Measurements from ENCODE around the gene TAF1B. TPM values are rescaled to one million over a fixed set of nuclear protein-coding genes. Genes with fewer than 3 reads are reported as not detected.

Gene TAF1B
- total RNA-seq, 2 donors from 2014 or later, result 12.9 to 19.5 TPM

DNA sequence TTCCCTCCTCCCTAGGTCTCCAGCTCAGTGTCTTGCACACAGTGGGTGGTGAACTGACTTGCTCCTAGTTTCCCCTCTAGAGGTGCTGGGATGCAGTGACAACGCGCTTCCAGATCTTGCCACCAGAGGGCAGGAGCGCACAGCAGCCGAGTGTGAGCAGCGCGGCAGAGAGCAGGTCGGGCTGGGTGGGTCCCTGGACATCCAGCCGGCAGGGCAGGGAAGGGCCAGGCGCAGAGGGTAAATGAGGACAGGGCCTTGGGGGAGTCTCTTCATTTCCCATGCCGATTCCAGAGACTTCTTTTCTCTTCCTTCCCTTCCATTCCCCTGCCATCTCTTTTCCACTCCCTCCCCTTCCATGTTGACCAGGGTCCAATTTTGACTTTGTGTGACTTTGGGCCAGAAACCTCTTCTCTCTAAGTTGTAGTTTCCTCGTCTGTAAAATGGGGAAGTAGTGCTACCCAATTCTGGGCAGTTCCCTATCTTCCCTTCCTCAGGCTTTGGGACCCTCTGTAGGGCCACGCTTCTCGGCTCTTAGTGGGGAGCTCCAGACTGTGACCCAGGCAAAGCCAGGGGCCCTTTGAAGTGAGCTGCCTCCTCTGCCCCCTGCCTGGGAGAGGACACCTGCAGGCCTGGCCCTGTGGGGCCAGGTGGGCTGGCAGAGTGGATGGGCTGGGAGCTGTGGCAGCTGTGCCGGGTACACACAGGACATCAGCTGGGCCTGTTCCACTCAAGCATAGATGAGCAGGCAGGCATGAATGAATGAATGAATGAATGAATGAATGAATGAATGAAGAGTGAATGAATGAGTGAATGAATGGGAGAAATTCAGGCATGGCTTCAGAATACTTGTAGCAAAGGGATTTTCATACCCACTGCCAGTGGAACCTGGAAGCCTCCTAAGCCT lies 43.3 kb upstream of the TAF1B start:
- no peak overlapping the region for H3K4me3 ChIP-seq
- no peak overlapping the region for H3K27ac ChIP-seq
- H3K9me3 ChIP-seq, result no peaks in the 10 kb centered on the region
- H3K27me3 ChIP-seq, result no peaks in the 10 kb centered on the region
- DNase-seq (peak; percentile 82 to 90 (median 86)), ATAC-seq (peak; percentile 79)
- H3K36me3 ChIP-seq (replicated peaks in 1 of 2; ENCODE audit: insufficient read depth in 1 of 2, low read depth in 2 of 2), result no peaks in the 10 kb centered on the region
- 20 to 21% methylated on average over 14 of the region's 14 CpGs for WGBS, 2 donors
- intact Hi-C loops (cut with DNase I), result loop anchor here (10.0 kb wide), 1 partner anchor 635 kb away; no protein-coding TSS in a partner anchor
- peaks cover 31% of the 10 kb centered on the region for H3K4me1 ChIP-seq
- TF ChIP-seq, protein P1, sequence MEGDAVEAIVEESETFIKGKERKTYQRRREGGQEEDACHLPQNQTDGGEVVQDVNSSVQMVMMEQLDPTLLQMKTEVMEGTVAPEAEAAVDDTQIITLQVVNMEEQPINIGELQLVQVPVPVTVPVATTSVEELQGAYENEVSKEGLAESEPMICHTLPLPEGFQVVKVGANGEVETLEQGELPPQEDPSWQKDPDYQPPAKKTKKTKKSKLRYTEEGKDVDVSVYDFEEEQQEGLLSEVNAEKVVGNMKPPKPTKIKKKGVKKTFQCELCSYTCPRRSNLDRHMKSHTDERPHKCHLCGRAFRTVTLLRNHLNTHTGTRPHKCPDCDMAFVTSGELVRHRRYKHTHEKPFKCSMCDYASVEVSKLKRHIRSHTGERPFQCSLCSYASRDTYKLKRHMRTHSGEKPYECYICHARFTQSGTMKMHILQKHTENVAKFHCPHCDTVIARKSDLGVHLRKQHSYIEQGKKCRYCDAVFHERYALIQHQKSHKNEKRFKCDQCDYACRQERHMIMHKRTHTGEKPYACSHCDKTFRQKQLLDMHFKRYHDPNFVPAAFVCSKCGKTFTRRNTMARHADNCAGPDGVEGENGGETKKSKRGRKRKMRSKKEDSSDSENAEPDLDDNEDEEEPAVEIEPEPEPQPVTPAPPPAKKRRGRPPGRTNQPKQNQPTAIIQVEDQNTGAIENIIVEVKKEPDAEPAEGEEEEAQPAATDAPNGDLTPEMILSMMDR (IDR thresholded peaks at IDR 0.05), result peak; percentile 92 to 98 (median 94)
- TF ChIP-seq POLR2A (IDR thresholded peaks at IDR 0.05), result no peak

- no peaks in the 10 kb centered on the region for H3K36me3 ChIP-seq (replicated peaks in 1 of 2; ENCODE audit: insufficient read depth in 1 of 2, low read depth in 2 of 2)
- H3K4me1 ChIP-seq, result peaks cover 36% of the 10 kb centered on the region
- no peak overlapping the region for H3K27ac ChIP-seq
- no peak overlapping the region for H3K4me3 ChIP-seq
- ATAC-seq, result no peak
- H3K9me3 ChIP-seq, result no peaks in the 10 kb centered on the region
- no peak for TF ChIP-seq POLR2A (IDR thresholded peaks at IDR 0.05)
- TF ChIP-seq, protein P1 (IDR thresholded peaks at IDR 0.05), result no peak
- H3K27me3 ChIP-seq, result no peaks in the 10 kb centered on the region
- intact Hi-C loops (cut with DNase I), result loop anchor here (10.0 kb wide), 1 partner anchor 634 kb away; no protein-coding TSS in a partner anchor
- 90% methylated on average over 5 of the region's 5 CpGs; no CpG with 5 or more reads in 1 of the 2 donors for WGBS, 2 donors
- DNase-seq, result no peak
These were observed 42.7 kb upstream of the TAF1B start for GRCh38 chr2:9800639-9800974.

DNA sequence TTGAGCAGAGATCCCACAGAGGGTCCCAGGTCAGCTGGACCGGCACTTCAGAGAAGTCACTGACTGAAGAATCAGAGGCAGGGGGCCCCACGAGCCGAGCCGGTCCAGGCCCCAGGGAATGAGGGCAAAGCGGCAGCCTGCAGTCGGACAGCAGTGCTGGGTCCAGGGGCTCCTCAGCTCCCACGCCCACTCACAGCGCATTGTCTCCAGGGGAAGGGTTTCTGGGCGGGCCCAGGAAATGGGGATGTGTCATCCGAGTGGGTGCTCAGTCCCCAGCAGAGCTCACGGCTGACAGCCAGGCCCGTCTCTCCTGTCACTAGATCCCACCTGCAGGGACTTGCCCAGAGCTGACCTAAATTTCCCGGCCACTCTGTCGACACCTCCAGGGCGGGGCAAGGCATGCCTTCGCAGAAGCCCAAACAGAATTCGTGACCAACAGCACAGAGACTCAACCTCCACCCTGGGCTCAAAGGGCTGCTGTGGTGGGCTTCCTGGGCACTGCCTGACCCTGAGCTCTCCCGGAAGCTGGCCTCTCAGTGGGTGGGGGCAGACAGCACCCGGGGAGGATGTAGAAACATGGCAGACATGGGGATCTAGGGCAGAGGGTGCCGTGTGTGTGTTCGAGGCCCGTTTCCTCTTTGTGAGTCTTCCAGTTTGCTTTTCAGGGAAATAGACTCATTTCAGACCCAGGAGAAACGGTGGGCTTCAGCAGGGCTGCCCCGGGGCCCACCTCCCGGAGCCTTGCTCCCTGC lies 42.1 kb upstream of the TAF1B start:
- Histone ChIP-seq H3K36me3 (replicated peaks in 1 of 2; ENCODE audit: insufficient read depth in 1 of 2, low read depth in 2 of 2) (no peaks in the 10 kb centered on the region), H3K4me3 (no peak overlapping the region), H3K4me1 (peaks cover 41% of the 10 kb centered on the region), H3K27ac (peak overlapping the region in 1 of 4 donors; percentile 3), H3K9me3 (no peaks in the 10 kb centered on the region), H3K27me3 (no peaks in the 10 kb centered on the region)
- 88 to 90% methylated on average over 17 to 25 of the region's 25 CpGs for WGBS, 2 donors
- ATAC-seq, result no peak
- TF ChIP-seq POLR2A (IDR thresholded peaks at IDR 0.05), result no peak
- TF ChIP-seq, protein P1 (IDR thresholded peaks at IDR 0.05), result no peak
- DNase-seq, result peak in 2 of 4 donors; percentile 12 to 41
- intact Hi-C loops (cut with DNase I), result loop anchor here (10.0 kb wide), 1 partner anchor 634 kb away; no protein-coding TSS in a partner anchor

- TF ChIP-seq POLR2A (IDR thresholded peaks at IDR 0.05), result no peak
- TF ChIP-seq, protein P1 (IDR thresholded peaks at IDR 0.05), result no peak
- peak in 1 of 4 donors; percentile 15 for DNase-seq
- WGBS, 2 donors, result 67 to 74% methylated on average over 4 to 8 of the region's 8 CpGs
These were observed 40.7 kb upstream of the TAF1B start for GRCh38 chr2:9802576-9802993.

More at GRCh38 chr2:9802576-9802993, 40.7 kb upstream of the TAF1B start:
- Histone ChIP-seq H3K9me3 (no peaks in the 10 kb centered on the region), H3K27me3 (no peaks in the 10 kb centered on the region), H3K27ac (peak overlapping the region in 1 of 4 donors; percentile 27), H3K36me3 (replicated peaks in 1 of 2; ENCODE audit: insufficient read depth in 1 of 2, low read depth in 2 of 2) (no peaks in the 10 kb centered on the region), H3K4me3 (no peak overlapping the region), H3K4me1 (peaks cover 46% of the 10 kb centered on the region)
- intact Hi-C loops (cut with DNase I), result loop anchor here (10.0 kb wide), 1 partner anchor 632 kb away; no protein-coding TSS in a partner anchor
- no peak for ATAC-seq

Data from body of pancreas (tissue), 4 donors.